HepG2 (cell line): ENCODE data around the gene COMP. TPM values are rescaled to one million over a fixed set of nuclear protein-coding genes. Genes with fewer than 3 reads are reported as not detected.

Experiments
- ATAC-seq: fragments of 200-7000 bp; cut with Tn5 transposase; 3 replicates; pipeline ENCODE4 v1.9.1; 2020; ENCODE audit warnings: mild to moderate bottlenecking, moderate library complexity
- BruUV-seq: library from RNA; stranded (reverse); fragments of 400-500 nt; replicated peaks from 2 replicates; lab custom pipeline; 2021; lab: Mats Ljungman, UMichigan
- CTCF ChIA-PET: fragments of 300-600 bp; formaldehyde crosslinking; extraction: SDS; loops from one replicate; lab custom pipeline; 2021; ENCODE audit warnings: low total read pairs, inconsistent platforms, low intra/inter-chr PET ratio; lab: Yijun Ruan, JAX
- POLR2A ChIA-PET: fragments of 350-600 bp; sonication (Branson Sonifier 250); formaldehyde crosslinking; loops from one replicate; lab custom pipeline; 2020; ENCODE audit warnings: antibody characterized with exemption, inconsistent platforms; lab: Yijun Ruan, JAX
- DNase-seq: peaks from one replicate; pipeline ENCODE4 v3.0.0-alpha.2; 2015; ENCODE audit warnings: low spot score
- FAIRE-seq: peaks from 3 replicates; lab custom pipeline; 2011; peaks lifted over from hg19 to GRCh38; lab: Jason Lieb, UNC
- H2AFZ ChIP-seq: one replicate; pipeline ENCODE4 v1.6.1; 2011; ENCODE audit warnings: low read length, inconsistent platforms
- H3K27ac ChIP-seq: fragments of 300-600 bp; 3 replicates; pipeline ENCODE4 v1.8.0; 2011; ENCODE audit warnings: mixed run types, mild to moderate bottlenecking, mixed read lengths, low read length, inconsistent platforms; ENCODE audit not compliant: insufficient read depth; ENCODE audit errors: extremely low read length
- H3K27me3 ChIP-seq, 2 experiments: fragments of 200-600 bp in 1 of 2; 2 replicates in 1 of 2; 3 replicates in 1 of 2; pipeline versions ENCODE4 v1.6.0 to v1.8.0; 2011; ENCODE audit warnings: low read length in 2 of 2, mild to moderate bottlenecking in 2 of 2, moderate library complexity in 2 of 2, inconsistent platforms in 1 of 2; ENCODE audit not compliant: insufficient read depth in 2 of 2, control insufficient read depth in 1 of 2
- H3K36me3 ChIP-seq, 2 experiments: fragments of 200-600 bp in 1 of 2; replicated peaks in 1 of 2; 2 replicates in 1 of 2; 3 replicates in 1 of 2; pipeline versions ENCODE4 v1.5.1 to v1.8.0; 2011; ENCODE audit warnings: low read length in 2 of 2, inconsistent platforms in 1 of 2; ENCODE audit not compliant: insufficient read depth in 2 of 2, control insufficient read depth in 1 of 2
- H3K4me1 ChIP-seq: 2 replicates; pipeline ENCODE4 v1.5.1; 2012; ENCODE audit warnings: low read length, inconsistent platforms; ENCODE audit not compliant: insufficient read depth
- H3K4me2 ChIP-seq: 2 replicates; pipeline ENCODE4 v1.6.0; 2011; ENCODE audit warnings: low read depth, low read length, inconsistent platforms
- H3K4me3 ChIP-seq, 3 experiments: fragments of 200-600 bp in 1 of 3; sonication (generic), shearing (Covaris generic) in 1 of 3; replicated peaks in 1 of 3; 2 replicates each; pipeline ENCODE4 v1.5.1; 2011 to 2016; ENCODE audit warnings: low read length in 3 of 3, inconsistent platforms in 2 of 3, low read depth in 2 of 3, mild to moderate bottlenecking in 2 of 3, control low read depth in 1 of 3, mixed read lengths in 1 of 3; ENCODE audit not compliant: insufficient read depth in 1 of 3
- H3K79me2 ChIP-seq: one replicate; pipeline ENCODE4 v1.6.1; 2011; ENCODE audit warnings: low read length, inconsistent platforms; ENCODE audit not compliant: insufficient read depth
- H3K9ac ChIP-seq: 2 replicates; pipeline ENCODE4 v1.6.0; 2011; ENCODE audit warnings: mild to moderate bottlenecking, low read depth, low read length, inconsistent platforms; ENCODE audit not compliant: insufficient read depth
- H3K9me3 ChIP-seq: 2 replicates; pipeline ENCODE4 v1.5.1; 2012; ENCODE audit warnings: mild to moderate bottlenecking, low read length
- H4K20me1 ChIP-seq: 2 replicates; pipeline ENCODE4 v1.6.0; 2011; ENCODE audit warnings: inconsistent platforms, mild to moderate bottlenecking, low read length, moderate library complexity; ENCODE audit not compliant: insufficient read depth
- AGO1 ChIP-seq: fragments of 200-400 bp; formaldehyde crosslinking; IDR thresholded peaks from 2 replicates; pipeline ENCODE4 v1.6.1; 2017; ENCODE audit warnings: mild to moderate bottlenecking, low read depth, low read length, moderate library complexity; ENCODE audit not compliant: poor library complexity, severe bottlenecking
- CBX1 ChIP-seq: IDR thresholded peaks from one replicate; pipeline ENCODE4 v1.6.1; 2016; ENCODE audit warnings: antibody characterized with exemption, low read depth
- KLF11 ChIP-seq: IDR thresholded peaks from 2 replicates; pipeline ENCODE4 v1.6.1; 2016; ENCODE audit warnings: missing compliant biosample characterization
- KLF15 ChIP-seq: sonication (generic); formaldehyde crosslinking; IDR thresholded peaks from 2 replicates; pipeline ENCODE4 v1.8.1; 2023; ENCODE audit warnings: borderline replicate concordance, mild to moderate bottlenecking, inconsistent platforms, missing genetic modification reagents, mixed read lengths
- POLR2G ChIP-seq: fragments of 200-400 bp; formaldehyde crosslinking; IDR thresholded peaks from 2 replicates; pipeline ENCODE4 v1.6.1; 2018; ENCODE audit warnings: mild to moderate bottlenecking, low read depth, low read length, moderate library complexity
- REPIN1 ChIP-seq: sonication (generic); formaldehyde crosslinking; IDR thresholded peaks from 2 replicates; pipeline ENCODE4 v1.8.0; 2022; ENCODE audit warnings: missing genetic modification reagents, low read depth, mild to moderate bottlenecking, borderline replicate concordance
- TAF15 ChIP-seq: fragments of 200-400 bp; formaldehyde crosslinking; IDR thresholded peaks from one replicate; pipeline ENCODE4 v1.6.1; 2018; ENCODE audit warnings: mild to moderate bottlenecking, low read depth, low read length; ENCODE audit not compliant: poor library complexity, severe bottlenecking
- ZBTB3 ChIP-seq: sonication (generic); formaldehyde crosslinking; IDR thresholded peaks from 2 replicates; pipeline ENCODE4 v1.4.0; 2020; ENCODE audit warnings: low read depth, mild to moderate bottlenecking, moderate library complexity, missing genetic modification reagents, borderline replicate concordance
- ZEB1 ChIP-seq: IDR thresholded peaks from 2 replicates; pipeline ENCODE4 v1.6.1; 2012; ENCODE audit warnings: mild to moderate bottlenecking, low read depth, inconsistent platforms; ENCODE audit not compliant: insufficient replicate concordance
- ZFP36 ChIP-seq: fragments of 150-350 bp; IDR thresholded peaks from 2 replicates; pipeline ENCODE4 v1.6.1; 2018; ENCODE audit warnings: borderline replicate concordance, low read length, low read depth; ENCODE audit not compliant: partially characterized antibody
- ZNF101 ChIP-seq: sonication (generic); formaldehyde crosslinking; IDR thresholded peaks from 2 replicates; pipeline ENCODE4 v1.4.0; 2020; ENCODE audit warnings: mild to moderate bottlenecking, low read depth, missing genetic modification reagents, borderline replicate concordance
- ZNF160 ChIP-seq: sonication (generic); formaldehyde crosslinking; IDR thresholded peaks from 2 replicates; pipeline ENCODE4 v1.8.0; 2022; ENCODE audit warnings: mild to moderate bottlenecking, inconsistent platforms, missing genetic modification reagents
- ZNF329 ChIP-seq: sonication (generic); formaldehyde crosslinking; IDR thresholded peaks from 2 replicates; pipeline ENCODE4 v1.9.0; 2021; ENCODE audit warnings: low read depth, mild to moderate bottlenecking, missing genetic modification reagents
- ZNF354B ChIP-seq: sonication (generic); formaldehyde crosslinking; IDR thresholded peaks from 2 replicates; pipeline ENCODE4 v1.8.0; 2022; ENCODE audit warnings: mild to moderate bottlenecking, missing genetic modification reagents
- ZNF597 ChIP-seq: sonication (generic); formaldehyde crosslinking; IDR thresholded peaks from 2 replicates; pipeline ENCODE4 v1.5.0; 2020; ENCODE audit warnings: missing genetic modification reagents
- ZNF747 ChIP-seq: sonication (generic); formaldehyde crosslinking; IDR thresholded peaks from 2 replicates; pipeline ENCODE4 v1.8.1; 2023; ENCODE audit warnings: missing genetic modification reagents, mild to moderate bottlenecking, borderline replicate concordance
- ZNF781 ChIP-seq: sonication (generic); formaldehyde crosslinking; IDR thresholded peaks from 2 replicates; pipeline ENCODE4 v1.5.1; 2020; ENCODE audit warnings: borderline replicate concordance, mild to moderate bottlenecking, missing genetic modification reagents; ENCODE audit errors: not compliant biosample characterization
- ZZZ3 ChIP-seq: sonication (generic); formaldehyde crosslinking; IDR thresholded peaks from 2 replicates; pipeline ENCODE4 v1.4.0; 2020; ENCODE audit warnings: missing genetic modification reagents, mild to moderate bottlenecking, borderline replicate concordance
- WGBS: methylation state at CpG from one replicate; pipeline ENCODE4 v1.1.6; 2017; ENCODE audit warnings: low lambda C conversion rate; 5-methylcytosine and 5-hydroxymethylcytosine counted together
- in situ Hi-C: cut with HindIII; loops from 2 replicates; pipeline ENCODE4 v1.10.0; 2017; ENCODE audit warnings: low pct_unique_long_range_greater_than_20kb; ENCODE audit not compliant: extremely low pct_ligation_motif_present
- intact Hi-C: fragments of 100-400 bp; cut with micrococcal nuclease; formaldehyde crosslinking; loops from one replicate; pipeline ENCODE4 v1.10.0; 2022; ENCODE audit not compliant: unreplicated experiment
- polyA plus RNA-seq, 8 experiments: library from polyadenylated mRNA; depleted of rRNA in 3 of 8; stranded (reverse) in 7 of 8; unstranded in 1 of 8; fragments of >200 nt; fragmentation: Illumina TruSeq in 4 of 8; extraction: Trizol in 4 of 8; gene quantifications; 2 replicates each; pipeline versions ENCODE4 v1.2.1 to v1.2.3, GENCODE V29; 2011 to 2016; ENCODE audit warnings: low read depth in 4 of 8, missing spikeins in 1 of 8, mixed read lengths in 1 of 8; ENCODE audit not compliant: insufficient read depth in 1 of 8
- total RNA-seq, 5 experiments: library from RNA; depleted of rRNA; stranded (reverse); fragments of >200 nt; fragmentation: Illumina TruSeq; extraction: Trizol; gene quantifications; 2 replicates each; pipeline ENCODE4 v1.2.3, GENCODE V29; 2016; ENCODE audit warnings: low read depth in 1 of 5

Gene COMP
- total and polyA plus RNA-seq, 2 of the 13 experiments (the other 11 are each of a cell fraction or from before 2014, with no cell fraction given), result 0.04 to 0.13 TPM

- Histone ChIP-seq H2AFZ (no peak overlapping the region), H3K27ac (no peak overlapping the region), H3K4me1 (peaks cover 34% of the 10 kb centered on the region), H4K20me1 (no peaks in the 10 kb centered on the region), H3K9ac (no peak overlapping the region), H3K27me3 (peaks cover 1 to 8% of the 10 kb centered on the region in 2 experiments; a peak in 1 of 5 replicates), H3K36me3 (no peaks in the 10 kb centered on the region), H3K79me2 (no peaks in the 10 kb centered on the region), H3K9me3 (no peaks in the 10 kb centered on the region), H3K4me3 (no peak overlapping the region), H3K4me2 (no peak overlapping the region)
- TF ChIP-seq ZNF329 (CRISPR knock-in tag), result no peak
- TF ChIP-seq CBX1, result no peak
- TF ChIP-seq KLF15, result no peak
- no peak for TF ChIP-seq ZNF101 (CRISPR knock-in tag)
- TF ChIP-seq POLR2G, result peak; percentile 47; the same call in 1 of the 2 replicates
- no peak for TF ChIP-seq ZFP36
- TF ChIP-seq KLF11 (CRISPR knock-in tag), result no peak
- no peak for TF ChIP-seq ZNF160
- TF ChIP-seq ZNF747 (CRISPR knock-in tag), result no peak
- TF ChIP-seq ZBTB3 (CRISPR knock-in tag), result no peak
- TF ChIP-seq REPIN1 (CRISPR knock-in tag), result no peak
- no peak for TF ChIP-seq TAF15
- no peak for TF ChIP-seq ZZZ3 (CRISPR knock-in tag)
- TF ChIP-seq ZNF597 (CRISPR knock-in tag), result no peak
- TF ChIP-seq ZNF354B (CRISPR knock-in tag), result no peak
- TF ChIP-seq ZNF781 (CRISPR knock-in tag), result no peak
- no peak for TF ChIP-seq ZEB1
- peak; percentile 11 for TF ChIP-seq AGO1
- WGBS, result 93% methylated on average over 2 of the region's 11 CpGs
- POLR2A ChIA-PET, result no interaction called here
- ATAC-seq, result no peak
- CTCF ChIA-PET, result no interaction called here
- no peak for FAIRE-seq
- no peak for DNase-seq
- intact Hi-C loops, result no loop called here
- in situ Hi-C loops, result no loop called here
- BruUV-seq, result no TSS peak
Observed at GRCh38 chr19:18778076-18778389, 13.1 kb downstream of the COMP start.
